Osteoblast (primary cell): ENCODE results near the gene IPO11. TPM values are rescaled to one million over a fixed set of nuclear protein-coding genes. Genes with fewer than 3 reads are reported as not detected.
"Not testable (repeated sequence)": the region's sequence is repeated elsewhere in the genome, so short reads cannot be mapped to it uniquely, and the experiment has no call there.

Experiments
- DNase-seq: peaks from one replicate; pipeline ENCODE4 v3.0.0; 2011; ENCODE audit warnings: low spot score, mixed read lengths; ENCODE audit not compliant: insufficient read length; ENCODE audit errors: missing footprints
- H2AFZ ChIP-seq: 2 replicates; pipeline ENCODE4 v1.6.0; 2011; ENCODE audit warnings: mild to moderate bottlenecking, low read length
- H3K27ac ChIP-seq: 2 replicates; pipeline ENCODE4 v1.5.1; 2011; ENCODE audit warnings: mild to moderate bottlenecking, low read depth, low read length, moderate library complexity
- H3K27me3 ChIP-seq: 2 replicates; pipeline ENCODE4 v1.6.0; 2012; ENCODE audit warnings: mild to moderate bottlenecking, control low read depth, inconsistent platforms, low read length, moderate library complexity; ENCODE audit not compliant: insufficient read depth
- H3K36me3 ChIP-seq: 2 replicates; pipeline ENCODE4 v1.5.1; 2011; ENCODE audit warnings: mild to moderate bottlenecking, low read length, control low read depth, moderate library complexity; ENCODE audit not compliant: insufficient read depth
- H3K4me1 ChIP-seq: 2 replicates; pipeline ENCODE4 v1.5.1; 2011; ENCODE audit warnings: mild to moderate bottlenecking, low read length, control low read depth, moderate library complexity; ENCODE audit not compliant: insufficient read depth
- H3K4me2 ChIP-seq: 2 replicates; pipeline ENCODE4 v1.6.0; 2011; ENCODE audit warnings: mild to moderate bottlenecking, low read length; ENCODE audit not compliant: insufficient read depth
- H3K4me3 ChIP-seq: fragments of 200-600 bp; sonication (generic); 3 replicates; pipeline ENCODE4 v1.5.1; 2012; ENCODE audit warnings: mild to moderate bottlenecking, low read length, inconsistent platforms; ENCODE audit not compliant: insufficient read depth
- H3K79me2 ChIP-seq: 2 replicates; pipeline ENCODE4 v1.6.0; 2012; ENCODE audit warnings: mild to moderate bottlenecking, low read length, control low read depth, inconsistent platforms; ENCODE audit not compliant: insufficient read depth
- H3K9me3 ChIP-seq: 2 replicates; pipeline ENCODE4 v1.5.1; 2011; ENCODE audit warnings: low read depth, low read length, control low read depth
- H4K20me1 ChIP-seq: 2 replicates; pipeline ENCODE4 v1.6.0; 2012; ENCODE audit warnings: mild to moderate bottlenecking, low read length, control low read depth; ENCODE audit not compliant: insufficient read depth
- CTCF ChIP-seq: IDR thresholded peaks from 2 replicates; pipeline ENCODE4 v1.5.1; 2011; ENCODE audit warnings: mild to moderate bottlenecking, low read depth, low read length, moderate library complexity; ENCODE audit errors: extremely low read depth
- total RNA-seq: library from RNA; depleted of rRNA; stranded (reverse); fragments of >200 nt; gene quantifications from 2 replicates; pipeline ENCODE4 v1.2.3, GENCODE V29; 2012

The IPO11 gene
- total RNA-seq, 1 donor = 24.2 TPM

GRCh38 chr5:62623271-62623670 lies 210.7 kb downstream of the IPO11 start:
- Histone ChIP-seq H3K27me3 (no peaks in the 10 kb centered on the region), H3K36me3 (no peaks in the 10 kb centered on the region), H3K4me2 (no peak overlapping the region), H3K4me3 (no peak overlapping the region), H3K27ac (no peak overlapping the region), H2AFZ (no peak overlapping the region), H3K4me1 (no peaks in the 10 kb centered on the region), H3K79me2 (no peaks in the 10 kb centered on the region), H3K9me3 (no peaks in the 10 kb centered on the region), H4K20me1 (no peaks in the 10 kb centered on the region)
- no peak for TF ChIP-seq CTCF
- DNase-seq = no peak

- H3K36me3 ChIP-seq, H3K27me3 ChIP-seq, H3K4me1 ChIP-seq, H3K9me3 ChIP-seq, H2AFZ ChIP-seq, DNase-seq, H4K20me1 ChIP-seq, H3K4me3 ChIP-seq, H3K4me2 ChIP-seq, H3K27ac ChIP-seq, H3K79me2 ChIP-seq: not testable (repeated sequence)
These were observed 211.9 kb downstream of the IPO11 start for GRCh38 chr5:62624436-62624835.

- Histone ChIP-seq H3K36me3 (no peaks in the 10 kb centered on the region), H3K27ac (no peak overlapping the region), H3K4me3 (no peak overlapping the region), H2AFZ (no peak overlapping the region), H4K20me1 (no peaks in the 10 kb centered on the region), H3K4me2 (no peak overlapping the region), H3K4me1 (no peaks in the 10 kb centered on the region), H3K79me2 (no peaks in the 10 kb centered on the region), H3K9me3 (no peaks in the 10 kb centered on the region), H3K27me3 (no peaks in the 10 kb centered on the region)
- TF ChIP-seq CTCF = no peak
- DNase-seq = no peak
These were observed 214.0 kb downstream of the IPO11 start for GRCh38 chr5:62626534-62626933.

GRCh38 chr5:62627121-62627520 lies 214.6 kb downstream of the IPO11 start:
- no peaks in the 10 kb centered on the region for H3K79me2 ChIP-seq
- no peak for DNase-seq
- no peak overlapping the region for H3K4me2 ChIP-seq
- H4K20me1 ChIP-seq = no peaks in the 10 kb centered on the region
- no peak overlapping the region for H2AFZ ChIP-seq
- no peaks in the 10 kb centered on the region for H3K4me1 ChIP-seq
- no peaks in the 10 kb centered on the region for H3K9me3 ChIP-seq
- TF ChIP-seq CTCF = no peak
- no peak overlapping the region for H3K4me3 ChIP-seq
- no peak overlapping the region for H3K27ac ChIP-seq
- no peaks in the 10 kb centered on the region for H3K27me3 ChIP-seq
- H3K36me3 ChIP-seq = no peaks in the 10 kb centered on the region

- Histone ChIP-seq H3K4me1 (no peaks in the 10 kb centered on the region), H3K9me3 (no peaks in the 10 kb centered on the region), H3K79me2 (no peaks in the 10 kb centered on the region), H3K36me3 (no peaks in the 10 kb centered on the region), H3K4me3 (no peak overlapping the region), H3K27ac (no peak overlapping the region), H3K4me2 (no peak overlapping the region), H2AFZ (no peak overlapping the region), H4K20me1 (no peaks in the 10 kb centered on the region), H3K27me3 (no peaks in the 10 kb centered on the region)
- TF ChIP-seq CTCF = no peak
- no peak for DNase-seq
These were observed 215.3 kb downstream of the IPO11 start for GRCh38 chr5:62627901-62628300.
